Spleen (tissue), 7 donors: Measurements from ENCODE around the gene CHRNE.

Source experiments
- POLR2A ChIP-seq, 3 donors: fragments of 450-650 bp; IDR thresholded peaks; one replicate each; pipeline ENCODE4 v1.5.1; 2017; ENCODE audit warnings: antibody characterized with exemption in 3 of 3, mild to moderate bottlenecking in 1 of 3
- POLR2AphosphoS5 ChIP-seq, 3 donors: sonication (generic); formaldehyde crosslinking; IDR thresholded peaks; one replicate each; pipeline ENCODE4 v1.5.1; 2017; ENCODE audit warnings: antibody characterized with exemption in 3 of 3
- TF ChIP-seq, protein P1 (sequence below), 11 experiments: fragments of 200-600 bp in 7 of 11; fragments of 450-650 bp in 4 of 11; sonication (generic) in 4 of 11; IDR thresholded peaks in 8 of 11; conservative IDR thresholded peaks in 3 of 11; 1 replicate in 7 of 11; 2 replicates in 4 of 11; pipeline versions ENCODE4 v1.4.0 to v1.8.0; 2016 to 2021; ENCODE audit warnings: antibody characterized with exemption in 11 of 11, inconsistent platforms in 4 of 11, mild to moderate bottlenecking in 1 of 11
- donor health status: DM: no; HTN: no; CAD: no; lungs with moderate emphysema.
- donor health status: DM: no; HTN: no; CAD: no.
- donor health status: DM: no; HTN: no; CAD: no.

DNA sequence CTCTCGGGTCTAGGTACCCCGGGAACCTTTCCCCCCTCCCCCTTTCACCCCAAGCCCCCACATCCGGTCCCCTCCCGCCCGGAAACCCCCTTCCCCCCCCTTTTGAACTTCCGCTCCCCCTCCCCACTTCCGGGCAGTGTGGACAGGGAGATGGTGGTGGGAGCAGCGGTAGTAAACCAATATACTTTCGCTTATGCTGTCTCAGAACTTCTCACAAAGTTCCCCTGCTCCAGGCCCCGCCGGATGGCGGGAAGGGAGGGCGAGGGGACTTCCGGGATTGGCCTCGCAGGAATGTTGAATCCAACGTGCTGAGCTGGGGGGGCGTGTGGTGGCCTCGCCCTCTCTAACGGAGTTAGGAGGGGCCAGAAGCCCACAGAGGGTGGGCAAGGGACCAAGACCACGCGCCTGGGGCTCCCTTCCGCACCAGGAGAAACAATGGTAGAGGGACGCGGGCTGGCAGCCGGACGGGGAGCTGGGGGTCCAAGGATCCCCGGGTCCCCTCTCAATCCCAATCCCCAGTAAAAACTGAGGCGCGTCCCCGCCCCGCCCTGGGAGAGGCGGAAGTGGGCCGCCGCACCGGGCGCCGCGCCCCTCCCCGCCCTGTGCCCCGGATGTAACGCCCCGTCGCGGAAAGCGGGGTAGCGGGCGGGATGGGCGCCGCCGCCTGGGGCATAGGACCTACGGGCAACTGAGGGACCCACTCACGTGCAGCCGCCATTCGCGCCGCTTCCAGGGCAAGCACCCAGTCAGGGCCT lies 44.7 kb upstream of the CHRNE start:
- peak in 1 of 3 donors; percentile 13 for TF ChIP-seq POLR2A (IDR thresholded peaks at IDR 0.05)
- TF ChIP-seq, protein P1, sequence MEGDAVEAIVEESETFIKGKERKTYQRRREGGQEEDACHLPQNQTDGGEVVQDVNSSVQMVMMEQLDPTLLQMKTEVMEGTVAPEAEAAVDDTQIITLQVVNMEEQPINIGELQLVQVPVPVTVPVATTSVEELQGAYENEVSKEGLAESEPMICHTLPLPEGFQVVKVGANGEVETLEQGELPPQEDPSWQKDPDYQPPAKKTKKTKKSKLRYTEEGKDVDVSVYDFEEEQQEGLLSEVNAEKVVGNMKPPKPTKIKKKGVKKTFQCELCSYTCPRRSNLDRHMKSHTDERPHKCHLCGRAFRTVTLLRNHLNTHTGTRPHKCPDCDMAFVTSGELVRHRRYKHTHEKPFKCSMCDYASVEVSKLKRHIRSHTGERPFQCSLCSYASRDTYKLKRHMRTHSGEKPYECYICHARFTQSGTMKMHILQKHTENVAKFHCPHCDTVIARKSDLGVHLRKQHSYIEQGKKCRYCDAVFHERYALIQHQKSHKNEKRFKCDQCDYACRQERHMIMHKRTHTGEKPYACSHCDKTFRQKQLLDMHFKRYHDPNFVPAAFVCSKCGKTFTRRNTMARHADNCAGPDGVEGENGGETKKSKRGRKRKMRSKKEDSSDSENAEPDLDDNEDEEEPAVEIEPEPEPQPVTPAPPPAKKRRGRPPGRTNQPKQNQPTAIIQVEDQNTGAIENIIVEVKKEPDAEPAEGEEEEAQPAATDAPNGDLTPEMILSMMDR (IDR thresholded peaks at IDR 0.05 in 8 of 11, conservative IDR thresholded peaks at IDR 0.05 in 3 of 11): no peak
- peak in 1 of 3 donors; percentile 85 for TF ChIP-seq POLR2AphosphoS5 (IDR thresholded peaks at IDR 0.05)
